GM12891 (cell line): ENCODE results near the gene GRIFIN.
A peak's percentile ranks its signal among the peaks of the same experiment; 100 is the strongest.
"Not testable (repeated sequence)": the region's sequence is repeated elsewhere in the genome, so short reads cannot be mapped to it uniquely, and the experiment has no call there.

Experiments
- DNase-seq: peaks from one replicate; pipeline ENCODE4 v3.0.0; 2011; ENCODE audit warnings: low spot score; ENCODE audit not compliant: insufficient read length
- FAIRE-seq: peaks from 2 replicates; lab custom pipeline; 2011; peaks lifted over from hg19 to GRCh38; lab: Jason Lieb, UNC
- PAX5 ChIP-seq: IDR thresholded peaks from 2 replicates; pipeline ENCODE4 v1.6.1; 2011; ENCODE audit warnings: low read length, moderate library complexity, mild to moderate bottlenecking; ENCODE audit not compliant: insufficient read depth, severe bottlenecking
- POLR2A ChIP-seq: IDR thresholded peaks from 2 replicates; pipeline ENCODE4 v1.6.1; 2011; ENCODE audit warnings: low read depth, low read length, control low read depth
- POLR2AphosphoS5 ChIP-seq: IDR thresholded peaks from 2 replicates; pipeline ENCODE4 v1.6.1; 2011; ENCODE audit warnings: low read depth, low read length, control low read depth
- POU2F2 ChIP-seq: IDR thresholded peaks from 2 replicates; pipeline ENCODE4 v1.6.1; 2011; ENCODE audit warnings: low read depth, mild to moderate bottlenecking, control low read depth, low read length, moderate library complexity
- SPI1 ChIP-seq: IDR thresholded peaks from 2 replicates; pipeline ENCODE4 v1.6.1; 2011; ENCODE audit warnings: low read depth, low read length, control low read depth
- TAF1 ChIP-seq: IDR thresholded peaks from 2 replicates; pipeline ENCODE4 v1.6.1; 2011; ENCODE audit warnings: low read depth, low read length, control low read depth

Gene GRIFIN

GRCh38 chr7:2472739-2473138, 3.5 kb downstream of the GRIFIN start:
- DNase-seq, result no peak
- FAIRE-seq, result no peak
- no peak for TF ChIP-seq POLR2A
- TF ChIP-seq PAX5, result no peak
- no peak for TF ChIP-seq POU2F2
- TF ChIP-seq TAF1, result no peak
- TF ChIP-seq POLR2AphosphoS5, result no peak
- TF ChIP-seq SPI1, result no peak

GRCh38 chr7:2471396-2471795, 4.8 kb downstream of the GRIFIN start:
- TF ChIP-seq POU2F2 (no peak), POLR2A (no peak), PAX5 (no peak), TAF1 (no peak), SPI1 (no peak), POLR2AphosphoS5 (no peak)
- no peak for DNase-seq
- FAIRE-seq, result no peak

GRCh38 chr7:2471022-2471329, 5.2 kb downstream of the GRIFIN start:
- FAIRE-seq, result no peak
- no peak for DNase-seq
- TF ChIP-seq TAF1, result no peak
- TF ChIP-seq SPI1, result no peak

- TF ChIP-seq POLR2AphosphoS5 (no peak), TAF1 (no peak), POU2F2 (no peak), SPI1 (no peak), PAX5 (no peak), POLR2A (no peak)
- FAIRE-seq, result no peak
- peak; percentile 22 for DNase-seq
Observed at GRCh38 chr7:2470204-2471021, 5.8 kb downstream of the GRIFIN start.

- FAIRE-seq, result not testable (repeated sequence)
- peak; percentile 22 for DNase-seq
Observed at GRCh38 chr7:2469460-2470203, 6.6 kb downstream of the GRIFIN start.

- DNase-seq, result no peak
- no peak for TF ChIP-seq TAF1
- no peak for TF ChIP-seq POLR2A
- TF ChIP-seq POLR2AphosphoS5, result no peak
- no peak for TF ChIP-seq POU2F2
- no peak for TF ChIP-seq PAX5
- no peak for TF ChIP-seq SPI1
- no peak for FAIRE-seq
Observed at GRCh38 chr7:2468227-2468626, 8.0 kb downstream of the GRIFIN start.

GRCh38 chr7:2466675-2467074, 9.5 kb downstream of the GRIFIN start:
- TF ChIP-seq SPI1 (no peak), TAF1 (no peak), POU2F2 (no peak), POLR2A (no peak), PAX5 (no peak), POLR2AphosphoS5 (no peak)
- no peak for FAIRE-seq
- no peak for DNase-seq

- DNase-seq, result no peak
- no peak for FAIRE-seq
- TF ChIP-seq SPI1, result no peak
Observed at GRCh38 chr7:2465928-2466327, 10.3 kb downstream of the GRIFIN start.

GRCh38 chr7:2462731-2463130, 13.5 kb downstream of the GRIFIN start:
- DNase-seq (no peak), FAIRE-seq (no peak)
- no peak for TF ChIP-seq PAX5
- TF ChIP-seq POLR2AphosphoS5, result no peak
- TF ChIP-seq POU2F2, result no peak
- TF ChIP-seq SPI1, result no peak
- no peak for TF ChIP-seq POLR2A
- no peak for TF ChIP-seq TAF1

GRCh38 chr7:2461268-2462026, 14.8 kb downstream of the GRIFIN start:
- TF ChIP-seq PAX5 (no peak), POU2F2 (no peak), POLR2AphosphoS5 (no peak), POLR2A (no peak), TAF1 (no peak), SPI1 (no peak)
- FAIRE-seq (no peak), DNase-seq (no peak)
